Measurements from ENCODE around the gene OR13C8.

Gene OR13C8

GRCh38 chr9:104618104-104618503 lies 49.1 kb downstream of the OR13C8 start, which contains the start of gene OR13C9:
TSS of gene OR13C9 (minus strand) at chr9:104618204. CDS start at chr9:104618204, 0 bp downstream.
- no peak for DNase-seq
